Neuronal stem cell (in vitro differentiated cells): Measurements from ENCODE around the gene IL18.
"Not testable (repeated sequence)": the region's sequence is repeated elsewhere in the genome, so short reads cannot be mapped to it uniquely, and the experiment has no call there.

Experiments
- DNase-seq: peaks from one replicate; pipeline ENCODE4 v3.0.0-alpha.2; 2013; ENCODE audit warnings: low spot score
- H2AFZ ChIP-seq: one replicate; pipeline ENCODE4 v1.6.1; 2013; ENCODE audit warnings: mild to moderate bottlenecking, low read length, inconsistent platforms
- H2AK5ac ChIP-seq: 2 replicates; pipeline ENCODE4 v1.6.1; 2013; ENCODE audit warnings: low read depth, mild to moderate bottlenecking, inconsistent platforms, low read length, moderate library complexity, mixed read lengths
- H2BK120ac ChIP-seq: 2 replicates; pipeline ENCODE4 v1.6.1; 2013; ENCODE audit warnings: low read depth, mild to moderate bottlenecking, inconsistent platforms, low read length, moderate library complexity, mixed read lengths
- H2BK12ac ChIP-seq: one replicate; pipeline ENCODE4 v1.6.1; 2013; ENCODE audit warnings: low read length, inconsistent platforms
- H2BK15ac ChIP-seq: 2 replicates; pipeline ENCODE4 v1.6.1; 2013; ENCODE audit warnings: mild to moderate bottlenecking, low read length, inconsistent platforms, mixed read lengths
- H2BK5ac ChIP-seq: one replicate; pipeline ENCODE4 v1.6.1; 2013; ENCODE audit warnings: inconsistent platforms, mild to moderate bottlenecking, low read length, moderate library complexity
- H3K14ac ChIP-seq: one replicate; pipeline ENCODE4 v1.6.1; 2013; ENCODE audit warnings: low read length, inconsistent platforms
- H3K18ac ChIP-seq: 2 replicates; pipeline ENCODE4 v1.6.1; 2013; ENCODE audit warnings: low read length, inconsistent platforms
- H3K23ac ChIP-seq: 2 replicates; pipeline ENCODE4 v1.6.1; 2013; ENCODE audit warnings: low read depth, mild to moderate bottlenecking, mixed read lengths, low read length, inconsistent platforms; ENCODE audit not compliant: poor library complexity
- H3K27ac ChIP-seq: replicated peaks from 3 replicates; pipeline ENCODE4 v1.5.1; 2013; ENCODE audit warnings: low read length, inconsistent platforms
- H3K27me3 ChIP-seq, 3 experiments: 2 replicates each; pipeline ENCODE4 v1.6.1; 2013; ENCODE audit warnings: low read length in 3 of 3, mild to moderate bottlenecking in 2 of 3, inconsistent platforms in 1 of 3, low read depth in 1 of 3, mixed read lengths in 1 of 3, moderate library complexity in 1 of 3; ENCODE audit not compliant: control insufficient read depth in 3 of 3, insufficient read depth in 3 of 3
- H3K36me3 ChIP-seq, 2 donors: replicated peaks in 1 of 2; 2 replicates each; pipeline ENCODE4 v1.6.1; 2013; ENCODE audit warnings: low read length in 2 of 2; ENCODE audit not compliant: control insufficient read depth in 2 of 2, insufficient read depth in 2 of 2
- H3K4ac ChIP-seq: 2 replicates; pipeline ENCODE4 v1.6.1; 2013; ENCODE audit warnings: inconsistent platforms, mild to moderate bottlenecking, low read length, moderate library complexity
- H3K4me1 ChIP-seq, 2 donors: 1 replicate in 1 of 2; 2 replicates in 1 of 2; pipeline ENCODE4 v1.6.1; 2013; ENCODE audit warnings: low read length in 2 of 2, low read depth in 1 of 2; ENCODE audit not compliant: control insufficient read depth in 2 of 2, insufficient read depth in 1 of 2
- H3K4me2 ChIP-seq: one replicate; pipeline ENCODE4 v1.6.1; 2013; ENCODE audit warnings: mild to moderate bottlenecking, low read length, inconsistent platforms; ENCODE audit not compliant: insufficient read depth, poor library complexity, severe bottlenecking
- H3K4me3 ChIP-seq, 2 donors: 2 replicates each; pipeline ENCODE4 v1.5.1; 2013; ENCODE audit warnings: low read length in 2 of 2, mild to moderate bottlenecking in 2 of 2, inconsistent platforms in 1 of 2, moderate library complexity in 1 of 2
- H3K79me1 ChIP-seq: one replicate; pipeline ENCODE4 v1.6.1; 2013; ENCODE audit warnings: low read depth, mild to moderate bottlenecking, inconsistent platforms, low read length, moderate library complexity
- H3K9ac ChIP-seq: one replicate; pipeline ENCODE4 v1.6.1; 2013; ENCODE audit warnings: mild to moderate bottlenecking, low read depth, low read length, inconsistent platforms; ENCODE audit not compliant: poor library complexity
- H3K9me3 ChIP-seq, 2 donors: replicated peaks in 1 of 2; 2 replicates each; pipeline versions ENCODE3 to v1.6.1; 2013; ENCODE audit warnings: low read length in 2 of 2, mild to moderate bottlenecking in 2 of 2, inconsistent platforms in 1 of 2, low read depth in 1 of 2, mixed read lengths in 1 of 2, moderate library complexity in 1 of 2; ENCODE audit not compliant: control insufficient read depth in 2 of 2, insufficient read depth in 1 of 2
- H4K8ac ChIP-seq: one replicate; pipeline ENCODE4 v1.6.1; 2013; ENCODE audit warnings: low read depth, mild to moderate bottlenecking, inconsistent platforms, low read length, moderate library complexity
- H4K91ac ChIP-seq: one replicate; pipeline ENCODE4 v1.6.1; 2013; ENCODE audit warnings: low read length, low read depth, mild to moderate bottlenecking, inconsistent platforms; ENCODE audit not compliant: poor library complexity
- WGBS, 2 donors: extraction: QIAGEN DNeasy Blood & Tissue Kit; methylation state at CpG; one replicate each; pipeline ENCODE4 v1.1.7; 2013; ENCODE audit warnings: missing lambda C conversion rate in 2 of 2, mixed read lengths in 1 of 2; ENCODE audit not compliant: insufficient read length in 2 of 2, insufficient replicate concordance in 1 of 2; ENCODE audit errors: extremely low coverage in 2 of 2; 5-methylcytosine and 5-hydroxymethylcytosine counted together

Gene IL18

GRCh38 chr11:112210890-112211289 is 47.0 kb upstream of the IL18 start:
- DNase-seq, result no peak
- H2BK120ac ChIP-seq, result no peak overlapping the region
- no peak overlapping the region for H3K14ac ChIP-seq
- H3K9ac ChIP-seq, result no peak overlapping the region
- no peak overlapping the region for H2BK15ac ChIP-seq
- no peak overlapping the region for H3K4ac ChIP-seq
- H3K27ac ChIP-seq, result no peak overlapping the region
- peaks cover 0 to 4% (median 0%) of the 10 kb centered on the region in 3 experiments for H3K27me3 ChIP-seq
- no peak overlapping the region for H4K8ac ChIP-seq
- H2AFZ ChIP-seq, result no peak overlapping the region
- no peak overlapping the region for H2AK5ac ChIP-seq
- H4K91ac ChIP-seq, result no peak overlapping the region
- no peak overlapping the region for H2BK12ac ChIP-seq
- no CpG with 5 or more reads among the region's 1 CpG for WGBS, 2 donors
- no peak overlapping the region for H3K18ac ChIP-seq
- H3K79me1 ChIP-seq, result no peaks in the 10 kb centered on the region
- no peaks in the 10 kb centered on the region for H3K36me3 ChIP-seq
- no peak overlapping the region for H2BK5ac ChIP-seq
- no peaks in the 10 kb centered on the region for H3K4me1 ChIP-seq
- H3K23ac ChIP-seq, result no peak overlapping the region
- no peak overlapping the region for H3K4me2 ChIP-seq
- no peaks in the 10 kb centered on the region for H3K9me3 ChIP-seq
- no peak overlapping the region for H3K4me3 ChIP-seq

GRCh38 chr11:112206071-112206470 is 42.2 kb upstream of the IL18 start:
- Histone ChIP-seq H2BK12ac (no peak overlapping the region), H2BK5ac (no peak overlapping the region), H3K4me3 (no peak overlapping the region), H2AK5ac (no peak overlapping the region), H3K4ac (no peak overlapping the region), H3K27me3 (peaks cover 0 to 4% (median 0%) of the 10 kb centered on the region in 3 experiments), H2BK120ac (no peak overlapping the region), H4K91ac (no peak overlapping the region), H3K4me2 (no peak overlapping the region), H3K27ac (no peak overlapping the region), H3K79me1 (no peaks in the 10 kb centered on the region), H3K23ac (no peak overlapping the region), H3K9me3 (no peaks in the 10 kb centered on the region), H2AFZ (no peak overlapping the region), H3K14ac (no peak overlapping the region), H2BK15ac (no peak overlapping the region), H3K18ac (no peak overlapping the region), H3K36me3 (no peaks in the 10 kb centered on the region), H4K8ac (no peak overlapping the region), H3K9ac (no peak overlapping the region), H3K4me1 (no peaks in the 10 kb centered on the region)
- no CpG with 5 or more reads among the region's 23 CpGs for WGBS, 2 donors
- no peak for DNase-seq

GRCh38 chr11:112200252-112200651 is 36.4 kb upstream of the IL18 start:
- Histone ChIP-seq H3K9ac (no peak overlapping the region), H4K91ac (no peak overlapping the region), H4K8ac (no peak overlapping the region), H2BK5ac (no peak overlapping the region), H3K4ac (no peak overlapping the region), H2BK15ac (no peak overlapping the region), H3K4me1 (no peaks in the 10 kb centered on the region), H2BK120ac (no peak overlapping the region), H3K36me3 (no peaks in the 10 kb centered on the region), H3K27me3 (no peaks in the 10 kb centered on the region), H3K27ac (no peak overlapping the region), H3K9me3 (no peaks in the 10 kb centered on the region), H3K4me2 (no peak overlapping the region), H2AFZ (no peak overlapping the region), H3K79me1 (no peaks in the 10 kb centered on the region), H3K14ac (no peak overlapping the region), H3K4me3 (no peak overlapping the region), H2AK5ac (no peak overlapping the region), H3K18ac (no peak overlapping the region), H2BK12ac (no peak overlapping the region), H3K23ac (no peak overlapping the region)
- DNase-seq, result no peak
- WGBS, 2 donors, result no CpG with 5 or more reads among the region's 2 CpGs

GRCh38 chr11:112199101-112199500 is 35.2 kb upstream of the IL18 start:
- not testable (repeated sequence) for H3K23ac ChIP-seq, H3K18ac ChIP-seq, H3K4me1 ChIP-seq, DNase-seq, H3K4me3 ChIP-seq, H4K91ac ChIP-seq, H3K79me1 ChIP-seq, H3K27ac ChIP-seq, H2BK5ac ChIP-seq, H3K9ac ChIP-seq, H2AFZ ChIP-seq, H3K4ac ChIP-seq, H3K36me3 ChIP-seq, H3K27me3 ChIP-seq, H2AK5ac ChIP-seq, H2BK12ac ChIP-seq, H3K9me3 ChIP-seq, H4K8ac ChIP-seq, H2BK120ac ChIP-seq, H3K4me2 ChIP-seq, H2BK15ac ChIP-seq, H3K14ac ChIP-seq
- no CpG with 5 or more reads among the region's 4 CpGs for WGBS, 2 donors
